ENCODE measurements around the gene KMT2E.

DNA sequence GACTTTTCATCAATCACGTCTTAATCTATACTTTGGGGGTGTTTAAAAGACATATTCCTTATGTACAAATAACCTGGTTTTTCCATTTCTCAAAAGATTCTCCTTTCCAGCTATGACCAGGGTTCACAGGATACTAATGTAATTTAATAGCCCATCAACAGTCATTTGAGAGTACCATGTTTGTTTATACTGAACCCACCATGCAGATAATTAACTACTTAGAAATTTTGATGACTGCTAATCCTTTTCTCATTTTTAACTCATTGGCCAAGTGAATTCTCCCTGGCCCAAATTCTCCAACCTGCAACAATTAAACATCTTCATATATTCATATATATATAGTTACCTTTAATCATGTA, 28.8 kb upstream of the KMT2E start:
- TF ChIP-seq, protein P1, sequence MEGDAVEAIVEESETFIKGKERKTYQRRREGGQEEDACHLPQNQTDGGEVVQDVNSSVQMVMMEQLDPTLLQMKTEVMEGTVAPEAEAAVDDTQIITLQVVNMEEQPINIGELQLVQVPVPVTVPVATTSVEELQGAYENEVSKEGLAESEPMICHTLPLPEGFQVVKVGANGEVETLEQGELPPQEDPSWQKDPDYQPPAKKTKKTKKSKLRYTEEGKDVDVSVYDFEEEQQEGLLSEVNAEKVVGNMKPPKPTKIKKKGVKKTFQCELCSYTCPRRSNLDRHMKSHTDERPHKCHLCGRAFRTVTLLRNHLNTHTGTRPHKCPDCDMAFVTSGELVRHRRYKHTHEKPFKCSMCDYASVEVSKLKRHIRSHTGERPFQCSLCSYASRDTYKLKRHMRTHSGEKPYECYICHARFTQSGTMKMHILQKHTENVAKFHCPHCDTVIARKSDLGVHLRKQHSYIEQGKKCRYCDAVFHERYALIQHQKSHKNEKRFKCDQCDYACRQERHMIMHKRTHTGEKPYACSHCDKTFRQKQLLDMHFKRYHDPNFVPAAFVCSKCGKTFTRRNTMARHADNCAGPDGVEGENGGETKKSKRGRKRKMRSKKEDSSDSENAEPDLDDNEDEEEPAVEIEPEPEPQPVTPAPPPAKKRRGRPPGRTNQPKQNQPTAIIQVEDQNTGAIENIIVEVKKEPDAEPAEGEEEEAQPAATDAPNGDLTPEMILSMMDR (IDR thresholded peaks at IDR 0.05; ENCODE audit: low read depth, low read length, poor library complexity, severe bottlenecking), result no peak
- no peak for TF ChIP-seq EZH2phosphoT487 (IDR thresholded peaks at IDR 0.05; ENCODE audit: borderline replicate concordance, low read length)

Data from DOHH2 (cell line).